D721Med (cell line): ENCODE results near the gene CNPY1.
A peak's percentile ranks its signal among the peaks of the same experiment; 100 is the strongest.

ENCODE experiments used
- DNase-seq: peaks from one replicate; pipeline ENCODE4 v3.0.0; 2011; ENCODE audit warnings: low spot score; ENCODE audit not compliant: insufficient read length
- FAIRE-seq: peaks from 2 replicates; lab custom pipeline; 2011; peaks lifted over from hg19 to GRCh38; lab: Jason Lieb, UNC
- CTCF ChIP-seq: IDR thresholded peaks from 2 replicates; pipeline ENCODE4 v1.5.1; 2012; ENCODE audit warnings: mild to moderate bottlenecking, control low read depth; ENCODE audit not compliant: insufficient read depth; ENCODE audit errors: missing control alignments

Gene CNPY1

GRCh38 chr7:155455776-155456737 is 90.3 kb downstream of the CNPY1 start:
- FAIRE-seq (no peak), DNase-seq (peak; percentile 29)
- no peak for TF ChIP-seq CTCF

- FAIRE-seq (no peak), DNase-seq (no peak)
- TF ChIP-seq CTCF: no peak
Measured at GRCh38 chr7:155455132-155455693, 91.1 kb downstream of the CNPY1 start.

- no peak for TF ChIP-seq CTCF
- DNase-seq (no peak), FAIRE-seq (no peak)
Measured at GRCh38 chr7:155454183-155455112, 91.9 kb downstream of the CNPY1 start.

- no peak for FAIRE-seq
- no peak for DNase-seq
- no peak for TF ChIP-seq CTCF
Measured at GRCh38 chr7:155453296-155454182, 92.8 kb downstream of the CNPY1 start.

GRCh38 chr7:155452505-155453295 is 93.7 kb downstream of the CNPY1 start:
- FAIRE-seq (no peak), DNase-seq (no peak)
- TF ChIP-seq CTCF: no peak
